ENCODE data around the gene IMPG1. TPM values are rescaled to one million over a fixed set of nuclear protein-coding genes. Genes with fewer than 3 reads are reported as not detected.

Gene IMPG1
- total RNA-seq, 2 experiments from 2014 or later = not detected

DNA sequence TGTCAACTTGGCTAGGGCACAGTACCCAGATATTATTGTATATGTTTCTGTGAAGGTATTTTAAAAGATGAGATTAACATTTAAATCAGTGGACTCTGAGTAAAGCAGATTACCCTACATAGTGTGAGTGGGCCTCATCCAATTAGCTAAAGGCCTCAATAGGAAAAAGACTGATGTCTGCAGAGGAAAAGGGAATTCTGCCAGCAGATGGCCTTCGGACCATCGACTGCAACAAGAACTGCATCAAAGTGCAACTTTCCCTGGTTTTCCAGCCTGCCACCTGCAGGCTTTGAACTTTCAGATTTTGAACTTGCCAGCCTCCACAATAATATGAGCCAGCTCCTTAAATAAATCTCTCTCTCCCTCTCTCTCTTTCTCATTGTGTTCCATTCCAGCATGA lies 80.5 kb downstream of the IMPG1 start:
- TF ChIP-seq EZH2phosphoT487 (IDR thresholded peaks at IDR 0.05; ENCODE audit: borderline replicate concordance, low read depth, low read length) = no peak
- TF ChIP-seq, protein P1, sequence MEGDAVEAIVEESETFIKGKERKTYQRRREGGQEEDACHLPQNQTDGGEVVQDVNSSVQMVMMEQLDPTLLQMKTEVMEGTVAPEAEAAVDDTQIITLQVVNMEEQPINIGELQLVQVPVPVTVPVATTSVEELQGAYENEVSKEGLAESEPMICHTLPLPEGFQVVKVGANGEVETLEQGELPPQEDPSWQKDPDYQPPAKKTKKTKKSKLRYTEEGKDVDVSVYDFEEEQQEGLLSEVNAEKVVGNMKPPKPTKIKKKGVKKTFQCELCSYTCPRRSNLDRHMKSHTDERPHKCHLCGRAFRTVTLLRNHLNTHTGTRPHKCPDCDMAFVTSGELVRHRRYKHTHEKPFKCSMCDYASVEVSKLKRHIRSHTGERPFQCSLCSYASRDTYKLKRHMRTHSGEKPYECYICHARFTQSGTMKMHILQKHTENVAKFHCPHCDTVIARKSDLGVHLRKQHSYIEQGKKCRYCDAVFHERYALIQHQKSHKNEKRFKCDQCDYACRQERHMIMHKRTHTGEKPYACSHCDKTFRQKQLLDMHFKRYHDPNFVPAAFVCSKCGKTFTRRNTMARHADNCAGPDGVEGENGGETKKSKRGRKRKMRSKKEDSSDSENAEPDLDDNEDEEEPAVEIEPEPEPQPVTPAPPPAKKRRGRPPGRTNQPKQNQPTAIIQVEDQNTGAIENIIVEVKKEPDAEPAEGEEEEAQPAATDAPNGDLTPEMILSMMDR (conservative IDR thresholded peaks at IDR 0.05; ENCODE audit: low read length) = no peak
- Histone ChIP-seq H3K27ac (ENCODE audit: low read depth, low read length, poor library complexity, severe bottlenecking) (no peak overlapping the region), H3K9me2 (ENCODE audit: insufficient read depth, low read length) (no peaks in the 10 kb centered on the region), H3K4me1 (ENCODE audit: insufficient read depth, low read length, poor library complexity, severe bottlenecking) (no peaks in the 10 kb centered on the region), H3K79me2 (ENCODE audit: insufficient read depth, low read depth, low read length) (no peaks in the 10 kb centered on the region), H3K9me3 (ENCODE audit: low read length) (no peaks in the 10 kb centered on the region), H3K36me3 (ENCODE audit: insufficient read depth, low read length) (no peaks in the 10 kb centered on the region), H2AFZ (ENCODE audit: low read length) (no peak overlapping the region), H3K4me3 (ENCODE audit: low read depth, low read length, poor library complexity, severe bottlenecking) (no peak overlapping the region), H4K20me1 (ENCODE audit: insufficient read depth, low read length) (no peaks in the 10 kb centered on the region), H3K4me2 (ENCODE audit: low read length) (no peak overlapping the region)
- BruUV-seq (replicated peaks) = no TSS peak
- ChIA-PET CTCF (ENCODE audit: unreplicated experiment) (no interaction called here), POLR2A (no interaction called here)
- intact Hi-C loops (cut with micrococcal nuclease; ENCODE audit: unreplicated experiment) = no loop called here
- DNase-seq (ENCODE audit: low spot score) = no peak

DNA sequence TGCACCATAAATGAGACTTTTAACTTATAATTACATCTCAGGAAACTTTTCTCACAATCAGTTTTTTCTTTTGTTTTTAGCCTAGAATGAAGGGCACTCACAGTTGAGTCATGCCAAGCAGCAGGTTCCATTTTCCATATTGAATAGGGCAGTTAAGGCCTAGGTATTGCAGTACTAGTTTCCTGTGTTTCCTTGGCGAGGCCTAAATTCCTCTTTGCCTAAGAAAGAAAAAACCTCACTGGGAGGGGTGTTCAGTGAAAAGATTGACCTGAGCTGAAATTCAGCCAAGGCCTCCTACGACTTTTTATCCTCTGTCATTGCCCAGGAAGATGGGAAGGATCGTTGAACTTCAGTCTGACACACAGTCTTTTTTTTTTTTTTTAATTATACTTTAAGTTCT lies 85.5 kb downstream of the IMPG1 start:
- H3K79me2 ChIP-seq (ENCODE audit: insufficient read depth, low read depth, low read length) = no peaks in the 10 kb centered on the region
- H3K4me3 ChIP-seq (ENCODE audit: low read depth, low read length, poor library complexity, severe bottlenecking) = no peak overlapping the region
- H3K36me3 ChIP-seq (ENCODE audit: insufficient read depth, low read length) = no peaks in the 10 kb centered on the region
- ChIA-PET POLR2A (no interaction called here), CTCF (ENCODE audit: unreplicated experiment) (no interaction called here)
- no peak for TF ChIP-seq EZH2phosphoT487 (IDR thresholded peaks at IDR 0.05; ENCODE audit: borderline replicate concordance, low read depth, low read length)
- TF ChIP-seq, protein P1 (conservative IDR thresholded peaks at IDR 0.05; ENCODE audit: low read length) = no peak
- no peak overlapping the region for H2AFZ ChIP-seq (ENCODE audit: low read length)
- no peak overlapping the region for H3K4me2 ChIP-seq (ENCODE audit: low read length)
- no peaks in the 10 kb centered on the region for H4K20me1 ChIP-seq (ENCODE audit: insufficient read depth, low read length)
- no peaks in the 10 kb centered on the region for H3K4me1 ChIP-seq (ENCODE audit: insufficient read depth, low read length, poor library complexity, severe bottlenecking)
- H3K27ac ChIP-seq (ENCODE audit: low read depth, low read length, poor library complexity, severe bottlenecking) = no peak overlapping the region
- BruUV-seq (replicated peaks) = no TSS peak
- no peak for DNase-seq (ENCODE audit: low spot score)
- no peaks in the 10 kb centered on the region for H3K9me2 ChIP-seq (ENCODE audit: insufficient read depth, low read length)
- intact Hi-C loops (cut with micrococcal nuclease; ENCODE audit: unreplicated experiment) = no loop called here
- no peaks in the 10 kb centered on the region for H3K9me3 ChIP-seq (ENCODE audit: low read length)

DNA sequence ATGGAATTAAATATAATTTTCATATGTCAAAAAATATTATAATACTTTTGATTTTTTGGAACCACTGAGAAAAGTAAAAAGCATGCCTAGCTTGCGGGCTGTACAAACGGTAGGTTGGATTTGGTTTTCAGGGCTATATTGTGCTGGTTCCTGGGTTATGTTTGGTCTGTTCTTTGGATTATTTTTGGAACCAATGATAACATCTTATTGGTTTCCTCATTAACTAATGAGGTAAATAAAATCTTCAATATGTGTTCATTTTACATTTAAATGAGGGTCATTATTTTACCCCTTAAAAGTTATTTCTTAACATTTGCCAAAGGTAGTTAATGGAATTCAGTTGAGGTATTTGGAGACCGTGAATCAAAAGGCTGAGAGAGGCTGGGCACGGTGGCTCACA lies 96.6 kb downstream of the IMPG1 start:
- intact Hi-C loops (cut with micrococcal nuclease; ENCODE audit: unreplicated experiment) = no loop called here
- CTCF ChIA-PET (ENCODE audit: unreplicated experiment) = no interaction called here
- POLR2A ChIA-PET = no interaction called here

More for the DNA sequence above, 96.6 kb downstream of the IMPG1 start:
- no peak overlapping the region for H3K4me2 ChIP-seq (ENCODE audit: low read length)
- TF ChIP-seq EZH2phosphoT487 (IDR thresholded peaks at IDR 0.05; ENCODE audit: borderline replicate concordance, low read depth, low read length) = no peak
- TF ChIP-seq, protein P1 (conservative IDR thresholded peaks at IDR 0.05; ENCODE audit: low read length) = no peak
- H3K9me3 ChIP-seq (ENCODE audit: low read length) = no peaks in the 10 kb centered on the region
- H3K4me3 ChIP-seq (ENCODE audit: low read depth, low read length, poor library complexity, severe bottlenecking) = no peak overlapping the region
- no peaks in the 10 kb centered on the region for H3K4me1 ChIP-seq (ENCODE audit: insufficient read depth, low read length, poor library complexity, severe bottlenecking)
- H3K79me2 ChIP-seq (ENCODE audit: insufficient read depth, low read depth, low read length) = no peaks in the 10 kb centered on the region
- no peak overlapping the region for H2AFZ ChIP-seq (ENCODE audit: low read length)
- DNase-seq (ENCODE audit: low spot score) = no peak
- no peaks in the 10 kb centered on the region for H3K9me2 ChIP-seq (ENCODE audit: insufficient read depth, low read length)
- H4K20me1 ChIP-seq (ENCODE audit: insufficient read depth, low read length) = no peaks in the 10 kb centered on the region
- H3K36me3 ChIP-seq (ENCODE audit: insufficient read depth, low read length) = no peaks in the 10 kb centered on the region
- H3K27ac ChIP-seq (ENCODE audit: low read depth, low read length, poor library complexity, severe bottlenecking) = no peak overlapping the region
- no TSS peak for BruUV-seq (replicated peaks)

Measured in OCI-LY7 (cell line).